Liver (tissue), 9 donors: ENCODE measurements around the gene SUSD4. TPM values are rescaled to one million over a fixed set of nuclear protein-coding genes. Genes with fewer than 3 reads are reported as not detected.
A peak's percentile ranks its signal among the peaks of the same experiment; 100 is the strongest.

Source experiments
- DNase-seq: peaks from one replicate; pipeline ENCODE4 v3.0.0-alpha.2; 2017; ENCODE audit warnings: low spot score
- H3K27ac ChIP-seq, 2 donors: one replicate each; pipeline ENCODE4 v1.7.0; 2013; ENCODE audit warnings: inconsistent platforms in 2 of 2, low read length in 2 of 2, control low read depth in 1 of 2, low read depth in 1 of 2, mild to moderate bottlenecking in 1 of 2
- H3K27me3 ChIP-seq, 4 donors: one replicate each; pipeline versions ENCODE4 v1.6.1 to v1.7.0; 2013; ENCODE audit warnings: low read length in 3 of 4, inconsistent platforms in 1 of 4, mild to moderate bottlenecking in 1 of 4, moderate library complexity in 1 of 4; ENCODE audit not compliant: control insufficient read depth in 4 of 4, insufficient read depth in 4 of 4
- H3K36me3 ChIP-seq, 4 donors: one replicate each; pipeline versions ENCODE4 v1.6.1 to v1.7.0; 2013; ENCODE audit warnings: low read length in 3 of 4, mild to moderate bottlenecking in 3 of 4, low read depth in 1 of 4, moderate library complexity in 1 of 4; ENCODE audit not compliant: control insufficient read depth in 4 of 4, insufficient read depth in 3 of 4
- H3K4me1 ChIP-seq, 4 donors: one replicate each; pipeline versions ENCODE4 v1.6.1 to v1.7.0; 2013; ENCODE audit warnings: low read length in 3 of 4, mild to moderate bottlenecking in 3 of 4, moderate library complexity in 1 of 4; ENCODE audit not compliant: control insufficient read depth in 4 of 4, insufficient read depth in 4 of 4
- H3K4me3 ChIP-seq, 3 donors: one replicate each; pipeline versions ENCODE4 v1.6.1 to v1.7.0; 2013; ENCODE audit warnings: low read length in 3 of 3, control low read depth in 1 of 3, low read depth in 1 of 3, mild to moderate bottlenecking in 1 of 3
- H3K9ac ChIP-seq, 2 donors: one replicate each; pipeline ENCODE4 v1.7.0; 2013; ENCODE audit warnings: low read length in 2 of 2, mild to moderate bottlenecking in 2 of 2, moderate library complexity in 2 of 2, control low read depth in 1 of 2, low read depth in 1 of 2
- H3K9me3 ChIP-seq, 4 donors: one replicate each; pipeline versions ENCODE4 v1.6.1 to v1.7.0; 2013; ENCODE audit warnings: low read length in 3 of 4; ENCODE audit not compliant: control insufficient read depth in 4 of 4
- CTCF ChIP-seq: fragments of 150-350 bp; IDR thresholded peaks from 2 replicates; pipeline ENCODE4 v1.5.1; 2017; ENCODE audit warnings: improper control_type of control experiment, low read depth, low read length; ENCODE audit not compliant: missing input control
- EGR1 ChIP-seq, 2 donors: IDR thresholded peaks; 2 replicates each; pipeline ENCODE4 v1.6.1; 2016 to 2018; ENCODE audit warnings: antibody characterized with exemption in 2 of 2, low read depth in 2 of 2
- FOXA1 ChIP-seq: IDR thresholded peaks from 2 replicates; pipeline ENCODE4 v1.6.1; 2016; ENCODE audit warnings: antibody characterized with exemption
- FOXA2 ChIP-seq: IDR thresholded peaks from 2 replicates; pipeline ENCODE4 v1.6.1; 2016; ENCODE audit warnings: antibody characterized with exemption
- GABPA ChIP-seq, 2 donors: IDR thresholded peaks in 1 of 2; conservative IDR thresholded peaks in 1 of 2; 2 replicates each; pipeline ENCODE4 v1.6.1; 2016; ENCODE audit warnings: antibody characterized with exemption in 2 of 2, mild to moderate bottlenecking in 1 of 2, moderate library complexity in 1 of 2
- HNF4A ChIP-seq, 2 donors: conservative IDR thresholded peaks; 2 replicates each; pipeline ENCODE4 v1.6.1; 2016; ENCODE audit warnings: antibody characterized with exemption in 2 of 2, mild to moderate bottlenecking in 2 of 2
- HNF4G ChIP-seq: IDR thresholded peaks from 2 replicates; pipeline ENCODE4 v1.6.1; 2016; ENCODE audit warnings: antibody characterized with exemption
- JUND ChIP-seq, 2 donors: IDR thresholded peaks; 2 replicates each; pipeline ENCODE4 v1.6.1; 2016; ENCODE audit warnings: antibody characterized with exemption in 2 of 2
- NR2F2 ChIP-seq: IDR thresholded peaks from 2 replicates; pipeline ENCODE4 v1.6.1; 2016; ENCODE audit warnings: antibody characterized with exemption
- RAD21 ChIP-seq, 2 donors: IDR thresholded peaks; 2 replicates each; pipeline ENCODE4 v1.6.1; 2016; ENCODE audit warnings: antibody characterized with exemption in 2 of 2, mild to moderate bottlenecking in 2 of 2
- REST ChIP-seq: IDR thresholded peaks from 2 replicates; pipeline ENCODE4 v1.6.1; 2016; ENCODE audit warnings: antibody characterized with exemption, mild to moderate bottlenecking
- RXRA ChIP-seq, 2 donors: IDR thresholded peaks; 2 replicates each; pipeline ENCODE4 v1.6.1; 2017 to 2018; ENCODE audit warnings: antibody characterized with exemption in 2 of 2, mild to moderate bottlenecking in 1 of 2
- SP1 ChIP-seq: IDR thresholded peaks from 2 replicates; pipeline ENCODE4 v1.6.1; 2018; ENCODE audit warnings: antibody characterized with exemption, mild to moderate bottlenecking
- TAF1 ChIP-seq: conservative IDR thresholded peaks from 2 replicates; pipeline ENCODE4 v1.6.1; 2016; ENCODE audit warnings: antibody characterized with exemption, mild to moderate bottlenecking
- YY1 ChIP-seq: IDR thresholded peaks from 2 replicates; pipeline ENCODE4 v1.6.1; 2016; ENCODE audit warnings: antibody characterized with exemption, mild to moderate bottlenecking
- WGBS: extraction: QIAGEN DNeasy Blood & Tissue Kit; methylation state at CpG from one replicate; pipeline ENCODE4 v1.1.7; 2013; 5-methylcytosine and 5-hydroxymethylcytosine counted together
- polyA plus RNA-seq, 2 donors: library from polyadenylated mRNA; stranded (reverse) in 1 of 2; unstranded in 1 of 2; fragments of 200-250 nt in 1 of 2; fragments of >200 nt in 1 of 2; fragmentation: Nextera tagmentation in 1 of 2; extraction: Ambion mirVana in 1 of 2; gene quantifications; one replicate each; pipeline versions ENCODE4 v1.2.1 to v1.2.3, GENCODE V29; 2013 to 2015
- total RNA-seq, 2 donors: library from RNA; depleted of rRNA; stranded (reverse); fragments of >200 nt; gene quantifications; one replicate each; pipeline ENCODE4 v1.2.3, GENCODE V29; 2014
- TF ChIP-seq, protein P1 (sequence below): IDR thresholded peaks from 2 replicates; pipeline ENCODE4 v1.6.1; 2016; ENCODE audit warnings: antibody characterized with exemption
- TF ChIP-seq, protein P2 (sequence below): IDR thresholded peaks from 2 replicates; pipeline ENCODE4 v1.6.1; 2016; ENCODE audit warnings: antibody characterized with exemption
- TF ChIP-seq, protein P3 (sequence below): IDR thresholded peaks from 2 replicates; pipeline ENCODE4 v1.6.1; 2016; ENCODE audit warnings: antibody characterized with exemption
- donor health status: healthy.
- donor health status: healthy.
- donor health status: healthy.
- donor health status: healthy.
- donor health status: healthy.

SUSD4 gene
- 1 to 10 TPM; 1.1 to 3.8 TPM for total RNA-seq
- 1 to 10 TPM; 1.6 to 1.9 TPM for polyA plus RNA-seq

DNA sequence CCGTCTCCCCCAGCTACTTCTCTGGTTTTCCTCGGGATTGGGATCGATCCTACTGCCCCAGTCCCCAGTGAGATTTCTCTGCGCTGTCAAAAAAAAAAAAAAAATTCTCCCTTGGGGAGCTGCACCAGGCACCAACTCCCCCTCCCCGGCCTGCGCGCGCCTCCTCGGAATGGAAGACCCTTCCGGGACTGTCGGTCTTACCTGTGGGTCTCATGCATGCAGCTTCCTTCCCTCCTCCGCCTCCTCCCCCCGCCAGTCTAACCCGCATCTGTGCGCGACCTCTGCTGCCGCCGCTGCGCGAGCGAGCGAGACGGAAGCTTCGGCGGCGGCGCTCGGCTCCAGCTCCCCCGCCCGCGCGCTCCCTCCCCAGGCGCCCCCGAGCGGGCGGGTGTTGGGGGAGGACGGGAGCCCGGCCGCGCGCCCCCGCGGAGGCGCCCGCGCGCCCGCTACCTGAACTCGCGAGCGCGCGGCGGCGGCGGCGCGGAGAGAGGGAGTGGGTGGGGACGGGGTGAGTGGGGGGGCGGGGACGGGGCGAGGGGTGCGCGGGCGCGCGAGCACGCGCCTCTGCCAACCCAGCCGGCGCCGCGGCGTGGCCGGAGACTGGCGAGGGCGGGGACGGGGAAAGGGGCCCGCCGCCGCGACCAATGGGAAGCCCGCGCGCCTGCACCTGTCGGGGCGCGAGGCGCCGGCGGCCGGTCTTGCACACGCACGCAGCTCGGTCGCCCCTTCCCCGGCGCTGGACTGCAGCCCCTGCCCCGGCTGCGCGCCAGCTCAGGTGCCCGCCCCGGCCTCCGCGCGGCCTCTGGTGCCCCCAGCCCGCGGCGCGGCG is at the start of gene SUSD4:
TSS of gene SUSD4 (minus strand) at position 321 of the 829 bp plus-strand sequence. CDS start 751 bp downstream, outside the sequence.
- H3K27me3 ChIP-seq = peaks cover 0 to 3% (median 0%) of the 10 kb centered on the region in 4 donors
- peak within 1 kb of the TSS; percentile 41 to 77 (median 68) for H3K4me3 ChIP-seq
- WGBS = under 1% methylated on average over 109 of the region's 111 CpGs
- no peaks in the 10 kb centered on the region for H3K9me3 ChIP-seq
- DNase-seq = no peak
- no peak within 1 kb of the TSS for H3K27ac ChIP-seq
- H3K4me1 ChIP-seq = peaks cover 10 to 17% (median 16%) of the 10 kb centered on the region in 4 donors
- TF ChIP-seq HNF4A (conservative IDR thresholded peaks at IDR 0.05) (no peak), GABPA (IDR thresholded peaks at IDR 0.05 in 1 of 2, conservative IDR thresholded peaks at IDR 0.05 in 1 of 2) (no peak), RAD21 (IDR thresholded peaks at IDR 0.05) (peak in 1 of 2 donors; percentile 18), HNF4G (no peak)
- no peaks in the 10 kb centered on the region for H3K36me3 ChIP-seq
- no peak within 1 kb of the TSS for H3K9ac ChIP-seq

DNA sequence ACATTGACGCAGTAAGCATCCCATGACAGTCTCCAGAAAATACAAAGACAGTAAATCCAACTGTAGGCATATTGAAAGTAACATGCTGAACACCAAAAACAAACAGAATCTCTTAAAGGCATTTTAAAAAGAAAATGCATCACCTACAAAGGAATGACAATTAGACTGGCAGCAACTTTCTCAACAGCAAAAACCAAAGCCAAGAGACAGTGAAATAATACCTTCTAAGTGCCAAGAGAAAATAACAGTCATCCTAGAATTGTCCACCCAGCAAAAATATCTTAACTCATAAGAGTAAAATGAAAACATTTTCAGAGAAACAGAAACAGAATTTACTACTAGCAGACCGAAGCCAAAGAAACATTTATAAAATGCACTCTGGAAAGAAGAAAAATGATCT is 49.2 kb upstream of the SUSD4 start:
- no peak overlapping the region for H3K27ac ChIP-seq
- no peak overlapping the region for H3K9ac ChIP-seq
- no peaks in the 10 kb centered on the region for H3K9me3 ChIP-seq
- DNase-seq = no peak
- no peaks in the 10 kb centered on the region for H3K27me3 ChIP-seq
- no peak for TF ChIP-seq CTCF
- TF ChIP-seq, protein P1, sequence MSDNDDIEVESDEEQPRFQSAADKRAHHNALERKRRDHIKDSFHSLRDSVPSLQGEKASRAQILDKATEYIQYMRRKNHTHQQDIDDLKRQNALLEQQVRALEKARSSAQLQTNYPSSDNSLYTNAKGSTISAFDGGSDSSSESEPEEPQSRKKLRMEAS = no peak
- TF ChIP-seq JUND (IDR thresholded peaks at IDR 0.05) = no peak
- TF ChIP-seq GABPA (IDR thresholded peaks at IDR 0.05 in 1 of 2, conservative IDR thresholded peaks at IDR 0.05 in 1 of 2) = no peak
- no peak for TF ChIP-seq NR2F2
- TF ChIP-seq SP1 = no peak
- TF ChIP-seq HNF4A (conservative IDR thresholded peaks at IDR 0.05) = no peak
- TF ChIP-seq, protein P2, sequence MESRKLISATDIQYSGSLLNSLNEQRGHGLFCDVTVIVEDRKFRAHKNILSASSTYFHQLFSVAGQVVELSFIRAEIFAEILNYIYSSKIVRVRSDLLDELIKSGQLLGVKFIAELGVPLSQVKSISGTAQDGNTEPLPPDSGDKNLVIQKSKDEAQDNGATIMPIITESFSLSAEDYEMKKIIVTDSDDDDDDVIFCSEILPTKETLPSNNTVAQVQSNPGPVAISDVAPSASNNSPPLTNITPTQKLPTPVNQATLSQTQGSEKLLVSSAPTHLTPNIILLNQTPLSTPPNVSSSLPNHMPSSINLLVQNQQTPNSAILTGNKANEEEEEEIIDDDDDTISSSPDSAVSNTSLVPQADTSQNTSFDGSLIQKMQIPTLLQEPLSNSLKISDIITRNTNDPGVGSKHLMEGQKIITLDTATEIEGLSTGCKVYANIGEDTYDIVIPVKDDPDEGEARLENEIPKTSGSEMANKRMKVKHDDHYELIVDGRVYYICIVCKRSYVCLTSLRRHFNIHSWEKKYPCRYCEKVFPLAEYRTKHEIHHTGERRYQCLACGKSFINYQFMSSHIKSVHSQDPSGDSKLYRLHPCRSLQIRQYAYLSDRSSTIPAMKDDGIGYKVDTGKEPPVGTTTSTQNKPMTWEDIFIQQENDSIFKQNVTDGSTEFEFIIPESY = no peak
- no peak for TF ChIP-seq RAD21 (IDR thresholded peaks at IDR 0.05)
- TF ChIP-seq FOXA2 = no peak
- TF ChIP-seq HNF4G = no peak
- TF ChIP-seq YY1 = no peak
- no peak for TF ChIP-seq EGR1 (IDR thresholded peaks at IDR 0.05; ENCODE audit: low read depth in 2 of 2)
- WGBS = 92% methylated on average over 2 of the region's 2 CpGs
- H3K4me3 ChIP-seq = no peak overlapping the region
- H3K4me1 ChIP-seq = peaks cover 0 to 10% (median 9%) of the 10 kb centered on the region in 4 donors
- no peaks in the 10 kb centered on the region for H3K36me3 ChIP-seq

GRCh38 chr1:223411710-223412109 is 47.7 kb upstream of the SUSD4 start:
- Histone ChIP-seq H3K27ac (no peak overlapping the region), H3K4me1 (no peaks in the 10 kb centered on the region), H3K27me3 (no peaks in the 10 kb centered on the region), H3K36me3 (no peaks in the 10 kb centered on the region), H3K9ac (no peak overlapping the region), H3K9me3 (no peaks in the 10 kb centered on the region), H3K4me3 (no peak overlapping the region)
- DNase-seq = no peak
- TF ChIP-seq HNF4A (conservative IDR thresholded peaks at IDR 0.05) (no peak), HNF4G (no peak), FOXA2 (no peak), REST (no peak), RAD21 (IDR thresholded peaks at IDR 0.05) (no peak), TAF1 (no peak), RXRA (IDR thresholded peaks at IDR 0.05) (no peak), SP1 (no peak), EGR1 (IDR thresholded peaks at IDR 0.05; ENCODE audit: low read depth in 2 of 2) (no peak), NR2F2 (no peak), FOXA1 (no peak), JUND (IDR thresholded peaks at IDR 0.05) (no peak)
- TF ChIP-seq, protein P3, sequence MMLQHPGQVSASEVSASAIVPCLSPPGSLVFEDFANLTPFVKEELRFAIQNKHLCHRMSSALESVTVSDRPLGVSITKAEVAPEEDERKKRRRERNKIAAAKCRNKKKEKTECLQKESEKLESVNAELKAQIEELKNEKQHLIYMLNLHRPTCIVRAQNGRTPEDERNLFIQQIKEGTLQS = no peak
